Measurements from ENCODE around the gene CEP112. TPM values are rescaled to one million over a fixed set of nuclear protein-coding genes. Genes with fewer than 3 reads are reported as not detected.

Gene CEP112
- total RNA-seq, 1 donor from 2014 or later = 9.5 TPM

- DNase-seq (ENCODE audit: extremely low spot score, unreplicated experiment) = no peak
- Mint-ChIP-seq H3K27me3 (ENCODE audit: unreplicated experiment) (no peaks in the 10 kb centered on the region), H3K4me3 (ENCODE audit: unreplicated experiment) (no peak overlapping the region), H3K27ac (ENCODE audit: unreplicated experiment) (no peak overlapping the region), H3K9me3 (ENCODE audit: unreplicated experiment) (peaks cover 16% of the 10 kb centered on the region), H3K36me3 (ENCODE audit: unreplicated experiment) (peaks cover 6% of the 10 kb centered on the region), H3K4me1 (ENCODE audit: unreplicated experiment) (no peaks in the 10 kb centered on the region)
- TF ChIP-seq, protein P1, sequence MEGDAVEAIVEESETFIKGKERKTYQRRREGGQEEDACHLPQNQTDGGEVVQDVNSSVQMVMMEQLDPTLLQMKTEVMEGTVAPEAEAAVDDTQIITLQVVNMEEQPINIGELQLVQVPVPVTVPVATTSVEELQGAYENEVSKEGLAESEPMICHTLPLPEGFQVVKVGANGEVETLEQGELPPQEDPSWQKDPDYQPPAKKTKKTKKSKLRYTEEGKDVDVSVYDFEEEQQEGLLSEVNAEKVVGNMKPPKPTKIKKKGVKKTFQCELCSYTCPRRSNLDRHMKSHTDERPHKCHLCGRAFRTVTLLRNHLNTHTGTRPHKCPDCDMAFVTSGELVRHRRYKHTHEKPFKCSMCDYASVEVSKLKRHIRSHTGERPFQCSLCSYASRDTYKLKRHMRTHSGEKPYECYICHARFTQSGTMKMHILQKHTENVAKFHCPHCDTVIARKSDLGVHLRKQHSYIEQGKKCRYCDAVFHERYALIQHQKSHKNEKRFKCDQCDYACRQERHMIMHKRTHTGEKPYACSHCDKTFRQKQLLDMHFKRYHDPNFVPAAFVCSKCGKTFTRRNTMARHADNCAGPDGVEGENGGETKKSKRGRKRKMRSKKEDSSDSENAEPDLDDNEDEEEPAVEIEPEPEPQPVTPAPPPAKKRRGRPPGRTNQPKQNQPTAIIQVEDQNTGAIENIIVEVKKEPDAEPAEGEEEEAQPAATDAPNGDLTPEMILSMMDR (IDR thresholded peaks at IDR 0.05) = no peak
Observed at GRCh38 chr17:65638221-65638975, 553.5 kb downstream of the CEP112 start.

DNA sequence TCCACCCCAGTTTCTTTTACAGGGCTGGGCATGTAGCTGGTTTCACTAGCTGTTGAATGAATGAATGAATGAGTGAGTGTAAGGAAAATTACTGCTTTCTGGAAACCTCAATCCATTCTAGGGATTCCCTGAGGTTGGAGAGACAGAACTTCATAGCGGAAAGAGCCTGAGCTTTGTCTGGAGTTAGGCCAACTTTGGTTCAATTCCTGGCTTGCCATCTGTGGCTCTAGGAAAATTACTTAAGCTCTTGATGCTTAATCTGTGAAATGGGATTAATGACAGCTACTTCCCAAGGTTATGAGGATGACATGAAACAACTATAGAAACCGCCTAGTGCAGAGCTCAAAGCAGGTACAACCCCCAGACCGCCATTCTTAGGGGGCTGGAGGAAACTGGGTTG lies 554.1 kb downstream of the CEP112 start:
- DNase-seq (ENCODE audit: extremely low spot score, unreplicated experiment) = no peak
- TF ChIP-seq, protein P1 (IDR thresholded peaks at IDR 0.05) = no peak
- H3K27ac Mint-ChIP-seq (ENCODE audit: unreplicated experiment) = no peak overlapping the region

DNA sequence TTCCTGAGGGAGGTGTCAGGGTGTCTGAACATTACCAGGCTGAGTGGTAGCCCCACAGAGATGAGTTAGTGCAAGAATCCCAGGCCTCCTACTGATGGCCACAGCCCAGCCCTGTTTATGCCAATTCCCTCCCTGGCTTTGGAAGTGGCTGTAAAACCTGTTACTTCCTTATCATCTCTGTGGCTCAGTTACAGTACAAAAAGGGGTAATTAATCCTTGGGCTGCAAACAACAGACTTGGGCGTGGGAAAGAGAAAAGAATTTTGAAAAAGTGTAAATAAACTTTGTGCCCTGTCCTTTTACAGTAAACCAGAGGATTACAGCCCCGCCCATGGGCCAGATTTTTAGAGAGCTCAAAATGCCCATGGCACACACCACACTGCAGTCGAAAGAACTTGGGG lies 557.4 kb downstream of the CEP112 start:
- TF ChIP-seq, protein P1 (IDR thresholded peaks at IDR 0.05) = no peak
- Mint-ChIP-seq H3K9me3 (ENCODE audit: unreplicated experiment) (no peaks in the 10 kb centered on the region), H3K36me3 (ENCODE audit: unreplicated experiment) (no peaks in the 10 kb centered on the region), H3K27ac (ENCODE audit: unreplicated experiment) (no peak overlapping the region), H3K4me3 (ENCODE audit: unreplicated experiment) (no peak overlapping the region), H3K27me3 (ENCODE audit: unreplicated experiment) (no peaks in the 10 kb centered on the region), H3K4me1 (ENCODE audit: unreplicated experiment) (no peaks in the 10 kb centered on the region)
- no peak for DNase-seq (ENCODE audit: extremely low spot score, unreplicated experiment)

More for the DNA sequence above, 554.1 kb downstream of the CEP112 start:
- peaks cover 16% of the 10 kb centered on the region for H3K9me3 Mint-ChIP-seq (ENCODE audit: unreplicated experiment)
- H3K36me3 Mint-ChIP-seq (ENCODE audit: unreplicated experiment) = peaks cover 6% of the 10 kb centered on the region
- H3K4me1 Mint-ChIP-seq (ENCODE audit: unreplicated experiment) = no peaks in the 10 kb centered on the region
- no peak overlapping the region for H3K4me3 Mint-ChIP-seq (ENCODE audit: unreplicated experiment)
- H3K27me3 Mint-ChIP-seq (ENCODE audit: unreplicated experiment) = no peaks in the 10 kb centered on the region

GRCh38 chr17:65633988-65634387 lies 557.9 kb downstream of the CEP112 start:
- Mint-ChIP-seq H3K4me3 (ENCODE audit: unreplicated experiment) (no peak overlapping the region), H3K9me3 (ENCODE audit: unreplicated experiment) (no peaks in the 10 kb centered on the region), H3K4me1 (ENCODE audit: unreplicated experiment) (peaks cover 5% of the 10 kb centered on the region), H3K36me3 (ENCODE audit: unreplicated experiment) (no peaks in the 10 kb centered on the region), H3K27me3 (ENCODE audit: unreplicated experiment) (no peaks in the 10 kb centered on the region), H3K27ac (ENCODE audit: unreplicated experiment) (no peak overlapping the region)
- TF ChIP-seq, protein P1 (IDR thresholded peaks at IDR 0.05) = no peak
- no peak for DNase-seq (ENCODE audit: extremely low spot score, unreplicated experiment)

DNA sequence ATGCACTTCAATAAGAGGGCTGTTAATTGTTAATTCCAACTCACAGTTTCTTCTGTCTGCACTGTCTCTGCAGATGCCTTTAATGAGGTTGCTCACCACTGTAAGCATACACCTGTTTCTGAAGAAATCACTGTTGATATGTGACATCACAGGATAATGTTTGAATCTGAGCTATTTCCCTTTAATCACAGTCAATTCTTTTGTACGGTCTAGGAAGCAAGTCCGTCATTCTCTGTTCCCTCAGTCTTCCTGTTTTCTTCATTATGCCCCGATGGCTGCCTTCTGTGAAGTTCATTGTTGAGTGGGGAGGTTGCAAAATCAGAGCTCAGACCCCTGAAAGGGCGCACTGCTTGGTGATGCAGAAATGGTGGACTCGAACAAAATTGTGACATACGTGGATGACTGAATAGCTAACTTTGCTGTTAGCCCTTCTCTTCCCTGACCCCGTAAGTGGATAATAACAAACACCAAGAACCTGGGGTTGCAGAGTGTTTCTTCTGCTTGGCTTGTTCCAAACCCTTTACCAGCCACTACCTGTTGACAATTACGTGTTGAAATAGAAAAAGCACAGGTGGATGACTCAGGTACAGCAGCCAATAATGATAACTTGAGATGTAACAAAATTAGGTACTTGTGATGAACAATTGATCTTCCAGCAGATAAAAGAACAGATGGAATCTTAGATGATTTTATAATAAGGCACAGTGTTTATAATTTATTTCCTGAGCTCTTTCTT lies 558.6 kb downstream of the CEP112 start:
- H3K27me3 Mint-ChIP-seq (ENCODE audit: unreplicated experiment) = no peaks in the 10 kb centered on the region
- no peak overlapping the region for H3K27ac Mint-ChIP-seq (ENCODE audit: unreplicated experiment)

More for the DNA sequence above, 558.6 kb downstream of the CEP112 start:
- TF ChIP-seq, protein P1 (IDR thresholded peaks at IDR 0.05) = no peak
- Mint-ChIP-seq H3K9me3 (ENCODE audit: unreplicated experiment) (no peaks in the 10 kb centered on the region), H3K36me3 (ENCODE audit: unreplicated experiment) (no peaks in the 10 kb centered on the region), H3K4me1 (ENCODE audit: unreplicated experiment) (peaks cover 11% of the 10 kb centered on the region), H3K4me3 (ENCODE audit: unreplicated experiment) (no peak overlapping the region)
- DNase-seq (ENCODE audit: extremely low spot score, unreplicated experiment) = no peak

Data from osteocyte (in vitro differentiated cells).